ENCODE results near the gene TM4SF5.

The TM4SF5 gene

DNA sequence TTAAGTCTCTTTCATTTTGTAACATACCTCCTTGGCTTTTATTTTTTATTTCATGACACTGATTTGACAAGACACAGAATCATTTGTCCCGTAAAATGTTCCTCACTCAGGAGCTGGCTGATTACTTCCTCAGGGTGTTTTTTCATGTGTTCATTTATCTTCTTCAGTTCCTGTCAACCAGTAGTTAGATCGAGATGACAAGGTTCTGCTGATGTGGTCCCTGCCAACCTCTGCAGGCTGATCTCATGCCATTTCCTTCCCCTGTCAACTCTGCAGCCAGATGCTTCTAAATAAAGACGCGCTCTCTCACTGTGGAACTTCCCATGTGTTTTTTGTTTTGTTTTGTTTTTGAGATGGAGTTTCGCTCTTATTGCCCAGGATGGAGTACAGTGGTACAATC lies 23.8 kb upstream of the TM4SF5 start:
- DNase-seq (ENCODE audit: low spot score): no peak

DNA sequence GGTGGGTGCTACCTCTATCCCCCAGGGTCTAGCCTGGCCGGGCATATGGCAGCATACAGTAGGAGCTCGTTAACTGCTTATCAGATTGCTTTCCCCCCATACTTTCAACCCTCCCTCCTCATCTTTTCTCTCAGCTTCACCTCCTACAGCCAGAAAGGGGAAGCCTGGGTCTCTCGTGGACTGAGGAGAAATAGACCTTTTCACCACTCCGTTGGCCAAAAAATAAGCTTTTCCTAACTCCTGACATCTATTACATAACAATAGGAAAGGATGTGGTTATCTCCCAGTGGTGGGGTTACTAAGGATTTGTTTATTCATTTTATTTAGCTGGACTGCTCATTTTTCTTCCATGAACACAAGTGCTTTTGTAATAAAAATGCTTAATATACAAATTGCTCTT lies 23.0 kb upstream of the TM4SF5 start:
- no peak for DNase-seq (ENCODE audit: low spot score)

DNA sequence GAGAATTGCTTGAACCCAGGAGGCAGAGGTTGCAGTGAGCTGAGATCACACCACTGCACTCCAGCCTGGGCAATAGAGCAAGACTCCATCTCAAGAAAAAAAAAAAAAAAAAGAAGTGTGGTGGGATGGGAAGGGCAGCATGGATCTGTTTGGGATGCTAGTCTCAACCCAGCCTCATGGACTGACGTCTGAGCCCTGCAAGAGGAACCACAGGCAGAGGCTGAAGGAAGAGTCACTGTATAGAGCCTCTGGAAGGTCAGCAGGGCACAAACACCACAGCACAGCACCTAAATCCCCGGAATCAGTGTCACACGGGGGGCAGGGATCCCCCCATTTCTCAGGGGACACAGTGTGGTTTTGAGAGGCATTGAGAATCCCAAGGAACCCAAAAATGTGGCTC lies 21.1 kb upstream of the TM4SF5 start:
- DNase-seq (ENCODE audit: low spot score): no peak

DNA sequence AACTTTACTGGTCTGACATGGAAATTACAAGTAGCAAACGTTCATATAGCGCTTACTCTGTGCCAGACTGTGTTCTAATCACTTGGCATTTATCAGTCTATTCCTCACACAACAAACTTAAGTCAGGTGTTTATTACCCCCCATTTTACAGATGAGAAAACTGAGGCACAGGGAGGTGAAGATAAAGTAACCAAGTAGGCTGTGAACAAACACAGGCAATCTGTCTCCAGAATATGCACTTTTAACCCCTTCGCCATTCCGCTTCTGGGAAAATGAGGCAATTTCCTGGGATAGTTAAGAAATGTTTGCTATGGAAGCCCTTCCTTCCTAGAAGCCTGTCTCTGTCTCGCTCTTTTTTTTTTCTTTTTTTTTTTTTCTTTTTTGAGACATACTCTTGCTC lies 19.8 kb upstream of the TM4SF5 start:
- DNase-seq (ENCODE audit: low spot score): no peak

DNA sequence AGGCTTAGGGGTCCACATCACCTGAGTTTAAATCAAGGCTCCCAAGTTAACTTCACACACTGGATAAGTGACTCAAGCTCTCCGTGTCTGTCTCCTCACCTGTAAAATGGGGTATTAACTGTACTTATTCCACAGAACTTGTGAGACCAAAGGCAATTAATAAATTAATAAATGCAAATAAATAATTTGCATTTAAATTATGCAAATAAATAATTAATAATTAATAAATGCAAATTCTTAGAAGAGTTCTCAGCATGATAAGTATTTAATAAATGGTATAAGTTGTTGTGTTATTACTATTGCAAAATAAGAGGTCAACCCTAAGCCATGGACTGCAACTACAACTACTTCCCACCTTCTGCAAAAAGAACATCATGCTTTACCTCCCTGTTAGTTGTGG lies 18.3 kb upstream of the TM4SF5 start:
- no peak for DNase-seq (ENCODE audit: low spot score)

DNA sequence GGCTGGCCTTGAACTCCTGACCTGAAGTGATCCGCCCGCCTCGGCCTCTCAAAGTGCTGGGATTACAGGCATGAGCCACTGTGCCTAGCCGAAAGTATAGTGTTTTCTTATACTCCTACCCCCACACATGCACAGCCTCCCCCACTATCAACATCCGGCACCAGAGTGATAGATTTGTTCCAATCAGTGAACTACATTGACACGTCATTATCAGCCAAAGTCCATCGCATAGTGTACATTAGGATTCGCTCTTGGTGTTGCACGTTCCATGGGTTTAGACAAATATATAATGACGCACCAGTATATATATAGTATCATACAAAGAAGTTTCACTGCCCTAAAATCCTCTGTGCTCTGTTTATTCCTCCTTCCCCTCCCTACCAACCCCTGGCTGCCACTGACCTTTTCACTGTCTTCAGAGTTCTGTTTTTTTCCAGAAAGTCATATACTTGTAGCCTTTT lies 11.9 kb upstream of the TM4SF5 start:
- no peak for DNase-seq (ENCODE audit: low spot score)

DNA sequence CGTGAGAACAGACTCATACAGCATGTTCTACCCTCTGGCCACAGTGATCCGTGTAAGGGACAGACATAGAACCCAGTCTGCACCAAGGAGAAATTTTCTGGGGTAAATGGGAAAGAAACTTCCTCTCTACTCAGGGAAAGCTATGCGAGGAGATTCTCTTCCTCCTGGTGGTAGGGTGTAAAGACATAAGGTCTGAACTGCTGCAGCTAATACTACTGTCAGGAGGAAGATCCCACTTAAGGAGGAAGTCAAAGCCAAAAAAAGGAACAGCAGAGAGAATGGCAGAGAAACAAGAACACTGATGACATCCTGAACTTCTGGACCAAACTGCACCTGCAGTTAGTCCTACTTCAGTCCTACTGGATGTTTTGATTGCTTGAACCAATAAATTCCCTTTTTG lies 7.1 kb upstream of the TM4SF5 start:
- DNase-seq (ENCODE audit: low spot score): no peak

DNA sequence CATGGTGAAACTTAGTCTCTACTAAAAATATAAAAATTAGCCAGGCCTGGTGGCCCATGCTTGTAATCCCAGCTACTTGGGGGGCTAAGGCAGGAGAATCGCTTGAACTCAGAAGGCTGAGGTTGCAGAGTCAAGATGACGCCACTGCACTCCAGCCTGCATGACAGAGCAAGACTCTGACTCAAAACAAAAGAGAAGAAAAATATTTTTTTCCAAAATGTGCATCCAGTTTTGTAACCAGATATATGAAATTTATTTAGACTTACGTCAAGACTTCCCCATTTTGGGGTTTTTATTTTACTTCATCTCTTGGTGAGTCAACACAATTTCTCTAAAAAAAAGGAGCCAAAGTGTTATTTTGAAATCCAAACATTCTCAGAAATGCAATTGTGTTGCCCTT lies 5.5 kb upstream of the TM4SF5 start:
- no peak for DNase-seq (ENCODE audit: low spot score)

DNA sequence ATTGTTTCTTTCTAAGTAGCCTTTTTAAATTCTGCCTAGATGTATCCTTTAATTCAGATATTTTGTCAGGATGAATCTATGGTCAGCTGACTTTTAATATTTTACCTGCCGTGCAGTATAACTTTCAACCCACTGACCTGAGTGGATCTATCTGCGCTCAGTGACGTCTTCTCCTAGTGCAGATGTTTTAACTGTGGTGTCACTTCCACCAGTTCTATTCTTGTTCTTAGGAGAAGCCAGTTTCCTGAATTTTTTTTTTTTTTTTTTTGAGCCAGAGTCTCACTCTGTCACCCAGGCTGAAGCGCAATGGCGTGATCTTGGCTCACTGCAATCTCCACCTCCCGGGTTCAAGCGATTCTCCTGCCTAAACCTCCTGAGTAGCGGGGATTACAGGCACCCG lies 5.0 kb upstream of the TM4SF5 start:
- DNase-seq (ENCODE audit: low spot score): no peak

DNA sequence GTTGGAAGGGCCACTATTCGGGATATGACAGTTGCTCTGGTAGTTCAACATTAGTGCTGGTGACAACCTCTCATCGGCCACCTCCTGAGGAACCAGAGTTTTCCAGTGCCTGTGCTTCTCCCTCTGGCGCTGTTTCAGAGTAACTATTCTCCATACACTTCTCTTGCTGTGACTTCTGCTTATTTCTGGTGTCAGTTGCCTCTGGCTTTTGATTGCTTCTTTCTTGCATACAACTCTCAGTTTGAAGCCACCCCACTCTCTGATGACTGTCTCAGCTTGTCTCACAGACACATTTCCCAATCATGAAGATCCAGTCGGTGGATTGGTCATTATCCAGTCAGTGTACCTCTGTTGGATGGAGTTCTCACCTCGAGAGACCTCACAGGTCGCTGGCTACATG lies 3.4 kb upstream of the TM4SF5 start:
- DNase-seq (ENCODE audit: low spot score): no peak

DNA sequence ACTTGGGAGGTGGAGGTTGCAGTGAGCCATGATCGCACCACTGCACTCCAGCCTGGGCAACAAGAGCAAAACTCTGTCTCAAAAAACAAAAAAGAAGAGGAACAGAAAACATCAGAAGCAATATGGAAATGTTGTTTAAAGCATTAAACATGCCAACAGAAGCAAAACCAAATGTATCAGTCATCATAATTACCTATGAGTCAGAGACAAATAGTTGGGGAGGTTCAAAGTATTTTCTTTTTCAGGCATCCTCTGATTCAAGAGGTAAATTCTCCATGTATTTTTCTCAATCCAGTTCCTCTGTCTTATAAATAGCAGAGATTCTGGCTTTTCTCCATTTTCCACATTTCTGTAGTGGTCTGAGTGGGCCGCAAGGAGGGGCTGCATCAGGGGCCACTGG lies 2.1 kb upstream of the TM4SF5 start:
- DNase-seq (ENCODE audit: low spot score): no peak

DNA sequence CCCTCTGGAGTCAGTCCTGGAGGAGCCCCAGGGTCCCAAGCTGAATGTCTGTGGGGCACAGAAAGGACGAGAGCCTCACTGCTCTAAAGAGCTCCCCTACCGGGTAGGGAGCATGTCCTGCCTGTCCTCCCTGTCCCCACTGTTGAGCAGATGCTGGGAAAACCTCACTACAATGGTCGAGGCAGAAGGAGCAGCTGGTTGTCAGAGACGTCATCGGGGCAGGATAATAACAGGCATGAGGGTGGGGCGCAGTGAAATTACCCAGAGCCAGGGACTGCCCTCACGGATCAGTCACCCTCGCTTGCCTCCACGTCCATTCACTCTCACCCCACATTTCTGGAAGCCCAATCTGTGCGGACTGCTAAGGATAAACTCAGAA lies 538 bp downstream of the TM4SF5 start:
- no peak for DNase-seq (ENCODE audit: low spot score)

DNA sequence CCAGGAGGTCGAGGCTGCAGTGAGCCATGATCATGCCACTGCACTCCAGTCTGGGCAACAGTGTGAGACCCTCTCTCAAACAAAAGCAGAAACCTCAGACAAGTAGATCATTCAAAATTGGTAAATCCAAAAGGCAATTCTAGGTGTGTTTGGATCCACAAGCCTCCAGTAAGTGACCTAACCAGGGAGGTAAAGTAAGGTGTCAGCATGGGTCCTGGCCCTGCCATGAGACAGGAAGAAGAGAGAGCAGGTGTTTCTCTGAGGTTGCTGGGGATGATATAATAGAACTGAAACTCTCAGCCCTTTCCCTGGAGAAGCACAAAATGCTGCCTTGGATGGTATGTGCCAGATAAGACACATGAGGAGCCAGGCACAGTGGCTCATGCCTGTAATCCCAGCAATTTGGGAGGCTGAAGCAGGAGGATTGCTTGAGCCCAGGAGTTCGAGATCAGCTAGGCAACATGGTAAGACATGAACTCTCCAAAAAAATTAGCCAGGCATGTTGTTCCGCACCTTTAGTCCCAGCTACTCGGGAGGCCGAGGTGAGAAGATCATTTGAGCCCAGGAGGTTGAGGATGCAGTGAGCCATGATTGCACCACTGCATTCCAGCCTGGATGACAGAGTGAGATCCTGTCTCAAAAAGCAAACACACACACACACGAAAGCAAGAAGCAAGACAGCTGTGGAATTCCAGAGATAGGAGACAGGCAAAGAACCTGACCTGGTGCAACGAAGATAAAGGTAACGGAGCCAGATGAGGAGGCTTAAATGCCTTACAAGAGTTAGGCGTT lies 6.5 kb downstream of the TM4SF5 start:
- DNase-seq (ENCODE audit: low spot score): no peak

DNA sequence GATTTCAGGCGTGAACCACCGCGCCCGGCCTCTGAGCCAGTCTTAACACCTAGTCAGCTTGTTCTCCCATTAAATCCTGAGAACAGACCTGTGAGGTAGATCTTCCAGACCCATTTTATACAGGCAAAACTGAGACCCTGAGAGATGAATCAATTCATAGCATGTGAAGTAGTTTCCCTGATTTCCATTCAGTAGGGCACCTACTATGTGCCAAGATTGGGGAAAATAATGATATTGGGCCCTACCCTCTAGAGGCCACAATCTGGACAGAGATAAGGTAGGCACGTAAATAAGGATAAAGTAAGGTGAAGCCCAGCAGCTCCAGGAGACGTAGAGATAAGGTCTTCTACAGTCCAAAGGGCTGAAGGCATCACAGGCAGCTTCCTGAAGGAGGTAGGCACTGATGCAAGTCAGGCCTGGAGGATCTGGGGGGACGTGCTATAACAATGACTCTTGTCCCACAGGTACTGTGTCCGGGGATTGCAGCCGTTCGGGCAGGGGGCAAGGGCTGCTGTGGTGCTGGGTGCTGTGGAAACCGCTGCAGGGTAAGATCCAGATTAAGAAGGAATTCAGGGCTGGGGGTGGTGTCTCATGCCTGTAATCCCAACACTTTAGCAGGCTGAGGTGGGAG lies 8.8 kb downstream of the TM4SF5 start:
- no peak for DNase-seq (ENCODE audit: low spot score)

DNA sequence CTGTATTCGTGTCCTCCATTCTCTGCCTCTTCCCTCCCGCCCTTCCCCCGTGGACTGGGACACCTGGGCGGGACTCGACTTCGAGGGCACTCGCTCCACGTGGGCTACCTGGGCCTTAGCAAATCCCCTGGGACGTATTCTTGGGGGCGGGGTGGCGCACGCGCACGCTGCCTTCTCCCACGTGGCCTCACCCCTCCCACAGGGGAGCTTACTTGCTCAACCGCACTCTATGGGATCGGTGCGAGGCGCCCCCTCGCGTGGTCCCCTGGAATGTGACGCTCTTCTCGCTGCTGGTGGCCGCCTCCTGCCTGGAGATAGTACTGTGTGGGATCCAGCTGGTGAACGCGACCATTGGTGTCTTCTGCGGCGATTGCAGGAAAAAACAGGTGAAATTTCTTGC lies 11.0 kb downstream of the TM4SF5 start:
- no peak for DNase-seq (ENCODE audit: low spot score)

DNA sequence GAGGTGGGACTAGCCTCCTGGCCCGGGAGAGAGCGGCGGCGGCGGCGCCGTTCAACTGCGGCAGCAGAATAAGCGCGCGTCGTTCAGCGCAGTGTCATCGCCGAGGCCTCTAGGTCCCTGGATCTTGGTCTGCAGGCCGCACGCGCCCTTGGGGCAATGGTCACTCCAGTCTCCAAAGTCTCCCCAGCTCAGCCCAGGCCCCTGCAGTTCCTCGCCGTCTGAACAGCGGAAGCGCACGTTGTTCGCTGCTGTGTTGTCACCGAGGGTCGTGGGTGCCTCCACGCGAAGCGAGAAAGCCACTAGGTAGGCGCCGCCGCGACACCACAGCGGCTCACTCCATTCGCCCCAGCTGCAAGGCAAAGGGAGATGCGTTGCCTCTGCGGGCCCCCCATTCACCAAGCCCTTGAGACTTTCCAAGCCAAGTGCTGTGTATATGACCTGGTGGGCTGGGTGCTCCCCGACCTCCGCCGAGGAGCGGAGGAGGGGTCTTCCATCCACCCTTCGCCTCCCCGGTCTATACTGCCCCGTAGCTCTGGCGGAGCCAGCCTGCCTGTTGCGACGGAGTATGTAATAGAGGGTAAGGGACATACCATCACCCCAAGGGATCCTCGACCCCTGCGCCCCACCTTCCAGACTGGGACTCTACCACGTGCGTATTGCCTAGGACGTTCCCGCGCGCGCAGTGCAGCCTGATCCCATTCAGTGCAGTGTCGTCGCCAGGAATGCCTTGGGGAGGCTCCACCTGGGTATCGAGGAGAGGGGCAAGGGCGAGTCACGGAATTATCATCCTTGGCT lies 13.8 kb downstream of the TM4SF5 start:
- no peak for DNase-seq (ENCODE audit: low spot score)

DNA sequence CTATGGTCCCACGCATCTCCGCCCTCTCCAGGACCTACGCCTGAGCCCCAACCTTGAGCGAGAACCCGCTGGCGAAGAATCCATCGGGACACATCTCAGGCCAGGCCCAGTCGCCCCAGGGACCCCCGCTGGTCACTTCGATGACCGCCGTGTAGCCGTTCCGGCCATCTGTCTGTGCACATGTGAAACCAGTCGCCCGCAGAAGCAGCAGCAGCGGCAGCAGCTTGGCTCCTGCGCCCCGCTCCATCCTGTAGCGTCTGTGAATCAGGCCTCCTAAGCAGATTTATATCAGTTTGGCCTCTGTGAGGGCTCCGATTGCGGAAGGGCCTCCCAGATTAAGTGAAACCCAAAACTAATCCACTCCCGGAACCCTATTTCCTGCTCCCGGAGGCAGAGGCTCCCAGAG lies 14.4 kb downstream of the TM4SF5 start, which contains the start of gene VMO1:
Gene VMO1, minus strand, starts transcription at position 259 of the 406 bp plus-strand sequence. Its CDS starts 12 bp downstream, at position 247.
- DNase-seq (ENCODE audit: low spot score): no peak

DNA sequence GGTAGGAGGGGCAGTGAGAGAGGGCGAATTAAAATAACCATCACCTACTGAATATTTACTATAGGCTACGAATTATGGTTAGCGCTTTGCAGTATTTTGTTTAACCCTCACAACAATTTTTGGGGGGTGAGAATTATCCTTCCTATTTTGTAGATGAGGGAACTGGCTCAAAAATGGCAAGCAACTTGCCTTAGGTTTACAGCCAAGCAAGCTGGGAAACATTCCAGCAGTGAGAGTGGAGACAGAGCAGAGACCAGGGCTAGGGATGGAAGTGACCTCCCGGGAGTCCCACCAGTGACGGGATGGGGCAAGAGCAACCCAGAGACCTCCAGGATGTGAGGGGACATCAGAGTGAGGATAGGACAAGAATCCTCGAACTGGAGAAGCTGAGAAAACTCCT lies 14.8 kb downstream of the TM4SF5 start:
- no peak for DNase-seq (ENCODE audit: low spot score)

DNA sequence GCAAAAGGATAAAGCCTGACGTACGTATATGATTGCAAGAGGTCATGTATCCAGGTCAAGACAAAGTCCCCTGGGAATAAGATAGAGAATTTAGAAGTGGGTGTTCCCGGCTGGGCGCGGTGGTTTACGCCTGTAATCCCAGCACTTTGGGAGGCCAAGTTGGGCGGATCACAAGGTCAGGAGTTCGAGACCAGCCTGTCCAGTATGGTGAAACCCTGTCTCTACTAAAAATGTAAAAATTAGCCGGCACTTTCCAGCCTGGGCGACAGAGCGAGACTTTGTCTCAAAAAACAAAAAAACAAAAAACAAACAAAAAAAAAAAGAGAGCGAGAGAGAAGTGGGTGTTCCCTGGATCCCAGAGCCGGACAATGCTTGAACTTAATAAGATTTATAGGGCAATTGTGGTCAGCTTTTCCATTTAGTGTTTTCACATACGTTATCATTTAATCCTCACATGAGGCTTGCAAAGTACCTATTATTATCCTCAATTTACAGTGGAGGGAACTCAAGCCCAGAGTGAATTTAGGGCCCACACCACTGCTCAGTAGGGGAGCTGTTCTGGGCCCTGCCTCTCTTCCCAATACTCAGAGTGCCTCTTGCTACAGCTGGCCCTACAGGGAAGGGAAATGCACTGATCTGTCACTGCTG lies 16.6 kb downstream of the TM4SF5 start:
- no peak for DNase-seq (ENCODE audit: low spot score)

DNA sequence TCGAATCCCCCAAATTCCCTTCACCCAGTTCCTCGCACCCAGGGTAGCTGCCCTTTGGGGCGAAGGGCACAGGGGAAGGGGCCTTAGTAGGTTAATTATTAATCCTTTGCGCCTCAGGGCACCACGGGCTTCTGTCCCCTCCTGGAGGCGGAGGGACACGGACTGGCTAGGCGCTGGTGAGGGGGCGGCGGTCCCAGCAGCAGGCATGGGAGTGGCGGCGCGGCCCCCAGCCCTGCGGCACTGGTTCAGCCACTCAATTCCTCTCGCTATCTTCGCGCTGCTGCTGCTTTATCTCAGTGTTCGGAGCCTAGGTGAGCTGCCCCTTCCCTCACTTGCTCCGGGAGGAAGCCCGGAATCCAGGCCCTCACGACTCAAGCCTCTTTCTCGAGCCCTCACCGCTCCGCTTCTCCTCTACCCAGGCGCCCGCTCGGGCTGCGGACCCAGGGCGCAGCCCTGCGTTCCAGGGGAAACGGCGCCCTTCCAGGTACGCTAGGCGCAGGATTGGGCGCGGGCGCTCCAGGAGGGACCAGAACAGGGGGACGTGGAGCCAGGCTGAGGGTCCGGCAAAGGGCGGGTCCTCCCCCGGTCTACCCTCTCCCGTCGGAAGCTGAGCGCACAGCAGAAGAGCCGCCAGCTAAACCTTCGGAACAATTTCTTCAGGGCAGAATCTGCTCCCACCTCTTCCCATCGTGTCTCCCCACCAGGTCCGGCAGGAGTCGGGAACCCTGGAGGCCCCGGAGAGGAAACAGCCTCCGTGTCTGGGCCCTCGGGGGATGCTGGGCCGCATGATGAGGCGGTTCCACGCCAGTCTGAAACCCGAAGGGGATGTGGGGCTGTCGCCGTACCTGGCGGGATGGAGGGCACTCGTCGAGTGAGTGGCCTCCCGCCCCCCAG lies 17.4 kb downstream of the TM4SF5 start, which contains the start of gene GLTPD2:
Gene GLTPD2, plus strand, starts transcription at position 158 of the 894 bp plus-strand sequence. Its CDS starts 48 bp downstream, at position 206.
- DNase-seq (ENCODE audit: low spot score): no peak

DNA sequence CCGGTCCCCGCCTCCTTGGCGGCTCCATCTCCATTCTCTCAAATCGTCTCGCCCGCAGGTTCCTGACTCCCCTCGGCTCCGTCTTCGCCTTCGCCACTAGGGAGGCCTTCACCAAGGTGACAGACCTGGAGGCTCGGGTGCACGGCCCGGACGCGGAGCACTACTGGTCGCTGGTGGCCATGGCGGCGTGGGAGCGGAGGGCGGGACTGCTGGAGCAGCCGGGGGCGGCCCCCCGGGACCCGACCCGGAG lies 17.9 kb downstream of the TM4SF5 start:
- no peak for DNase-seq (ENCODE audit: low spot score)
